Fibroblast of lung (primary cell): ENCODE data around the gene LENG1. TPM values are rescaled to one million over a fixed set of nuclear protein-coding genes. Genes with fewer than 3 reads are reported as not detected.
"Not testable (repeated sequence)": the region's sequence is repeated elsewhere in the genome, so short reads cannot be mapped to it uniquely, and the experiment has no call there.

Source experiments
- DNase-seq, 2 donors: peaks; one replicate each; pipeline versions ENCODE4 v3.0.0 to v3.0.0-alpha.2; 2010; ENCODE audit warnings: low read depth in 2 of 2
- H2AFZ ChIP-seq: 2 replicates; pipeline ENCODE4 v1.5.1; 2012; ENCODE audit warnings: low read length, control low read depth, inconsistent platforms
- H3K27ac ChIP-seq: 2 replicates; pipeline ENCODE4 v1.5.1; 2011; ENCODE audit warnings: low read length, control low read depth; ENCODE audit not compliant: insufficient read depth
- H3K27me3 ChIP-seq: 2 replicates; pipeline ENCODE4 v1.5.1; 2011; ENCODE audit warnings: mild to moderate bottlenecking, low read length; ENCODE audit not compliant: control insufficient read depth, insufficient read depth
- H3K36me3 ChIP-seq: 2 replicates; pipeline ENCODE4 v1.5.1; 2011; ENCODE audit warnings: low read length; ENCODE audit not compliant: control insufficient read depth, insufficient read depth
- H3K4me1 ChIP-seq: 2 replicates; pipeline ENCODE4 v1.5.1; 2011; ENCODE audit warnings: low read length; ENCODE audit not compliant: control insufficient read depth, insufficient read depth; ENCODE audit errors: extremely low read depth
- H3K4me2 ChIP-seq: 2 replicates; pipeline ENCODE4 v1.5.1; 2011; ENCODE audit warnings: low read length, control low read depth; ENCODE audit not compliant: insufficient read depth; ENCODE audit errors: extremely low read depth
- H3K4me3 ChIP-seq, 4 experiments: fragments of 200-600 bp in 1 of 4; sonication (generic) in 1 of 4; replicated peaks in 1 of 4; 2 replicates each; pipeline ENCODE4 v1.5.1; 2011 to 2016; ENCODE audit warnings: low read length in 4 of 4, low read depth in 3 of 4, mild to moderate bottlenecking in 3 of 4, control low read depth in 2 of 4, inconsistent platforms in 1 of 4, mixed read lengths in 1 of 4; ENCODE audit not compliant: insufficient read depth in 1 of 4; ENCODE audit errors: control extremely low read depth in 1 of 4
- H3K79me2 ChIP-seq: 2 replicates; pipeline ENCODE4 v1.5.1; 2012; ENCODE audit warnings: mild to moderate bottlenecking, low read length, inconsistent platforms; ENCODE audit not compliant: control insufficient read depth, insufficient read depth
- H3K9ac ChIP-seq: 2 replicates; pipeline ENCODE4 v1.5.1; 2011; ENCODE audit warnings: mild to moderate bottlenecking, low read length, control low read depth; ENCODE audit not compliant: insufficient read depth
- H3K9me3 ChIP-seq: 2 replicates; pipeline ENCODE4 v1.5.1; 2012; ENCODE audit warnings: low read depth, low read length; ENCODE audit not compliant: control insufficient read depth, insufficient read depth
- H4K20me1 ChIP-seq: 2 replicates; pipeline ENCODE4 v1.5.1; 2011; ENCODE audit warnings: low read length; ENCODE audit not compliant: control insufficient read depth, insufficient read depth; ENCODE audit errors: extremely low read depth
- EZH2 ChIP-seq: IDR thresholded peaks from 2 replicates; pipeline ENCODE4 v1.5.1; 2012; ENCODE audit warnings: low read length, control low read depth, mild to moderate bottlenecking; ENCODE audit errors: missing control alignments
- polyA plus RNA-seq, 2 donors: library from polyadenylated mRNA; depleted of rRNA in 1 of 2; stranded (reverse) in 1 of 2; unstranded in 1 of 2; fragments of >200 nt; gene quantifications; 2 replicates each; pipeline ENCODE4 v1.2.1, GENCODE V29; 2011 to 2012; ENCODE audit warnings: missing spikeins in 1 of 2
- total RNA-seq: library from RNA; depleted of rRNA; stranded (reverse); fragments of >200 nt; gene quantifications from 2 replicates; pipeline ENCODE4 v1.2.1, GENCODE V29; 2014
- TF ChIP-seq, protein P1 (sequence below), 2 donors: IDR thresholded peaks in 1 of 2; conservative IDR thresholded peaks in 1 of 2; 1 replicate in 1 of 2; 2 replicates in 1 of 2; pipeline ENCODE4 v1.5.1; 2011 to 2012; ENCODE audit warnings: low read length in 2 of 2, control low read depth in 1 of 2, inconsistent platforms in 1 of 2, low read depth in 1 of 2, mild to moderate bottlenecking in 1 of 2

Gene LENG1
- total and polyA plus RNA-seq, 2 donors (not counting 1 experiment from before 2014, with no cell fraction given): 3.2 to 7.3 TPM

DNA sequence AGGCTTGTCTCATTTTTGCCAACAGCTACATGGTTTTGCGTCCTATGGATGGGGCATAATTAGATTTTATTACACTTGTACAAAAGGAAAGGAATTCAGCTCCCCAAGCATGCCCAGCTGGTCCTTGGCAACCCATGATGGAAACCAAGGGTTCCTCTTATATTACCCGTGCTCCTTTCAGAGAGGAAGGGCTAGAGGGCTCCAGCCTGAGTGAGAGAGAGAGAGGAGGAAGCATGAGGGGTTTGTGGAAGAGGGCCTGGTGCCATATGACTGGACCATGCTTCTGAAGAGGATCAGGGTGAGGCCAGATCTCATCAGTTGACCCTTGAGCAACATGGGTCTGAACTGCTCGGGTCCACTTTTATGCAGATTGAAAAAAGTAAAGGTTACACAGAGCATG, 37.6 kb upstream of the LENG1 start:
- Histone ChIP-seq H3K27ac (no peak overlapping the region), H3K9ac (no peak overlapping the region), H4K20me1 (no peaks in the 10 kb centered on the region), H3K27me3 (no peaks in the 10 kb centered on the region), H2AFZ (no peak overlapping the region), H3K4me1 (peaks cover 7% of the 10 kb centered on the region), H3K4me2 (no peak overlapping the region), H3K79me2 (peaks cover 22% of the 10 kb centered on the region), H3K36me3 (peaks cover 6% of the 10 kb centered on the region), H3K4me3 (no peak overlapping the region), H3K9me3 (no peaks in the 10 kb centered on the region)
- TF ChIP-seq, protein P1, sequence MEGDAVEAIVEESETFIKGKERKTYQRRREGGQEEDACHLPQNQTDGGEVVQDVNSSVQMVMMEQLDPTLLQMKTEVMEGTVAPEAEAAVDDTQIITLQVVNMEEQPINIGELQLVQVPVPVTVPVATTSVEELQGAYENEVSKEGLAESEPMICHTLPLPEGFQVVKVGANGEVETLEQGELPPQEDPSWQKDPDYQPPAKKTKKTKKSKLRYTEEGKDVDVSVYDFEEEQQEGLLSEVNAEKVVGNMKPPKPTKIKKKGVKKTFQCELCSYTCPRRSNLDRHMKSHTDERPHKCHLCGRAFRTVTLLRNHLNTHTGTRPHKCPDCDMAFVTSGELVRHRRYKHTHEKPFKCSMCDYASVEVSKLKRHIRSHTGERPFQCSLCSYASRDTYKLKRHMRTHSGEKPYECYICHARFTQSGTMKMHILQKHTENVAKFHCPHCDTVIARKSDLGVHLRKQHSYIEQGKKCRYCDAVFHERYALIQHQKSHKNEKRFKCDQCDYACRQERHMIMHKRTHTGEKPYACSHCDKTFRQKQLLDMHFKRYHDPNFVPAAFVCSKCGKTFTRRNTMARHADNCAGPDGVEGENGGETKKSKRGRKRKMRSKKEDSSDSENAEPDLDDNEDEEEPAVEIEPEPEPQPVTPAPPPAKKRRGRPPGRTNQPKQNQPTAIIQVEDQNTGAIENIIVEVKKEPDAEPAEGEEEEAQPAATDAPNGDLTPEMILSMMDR (conservative IDR thresholded peaks at IDR 0.05 in 1 of 2, IDR thresholded peaks at IDR 0.05 in 1 of 2; ENCODE audit: low read depth in 1 of 2, low read length in 2 of 2): no peak
- no peak for TF ChIP-seq EZH2
- DNase-seq: no peak

DNA sequence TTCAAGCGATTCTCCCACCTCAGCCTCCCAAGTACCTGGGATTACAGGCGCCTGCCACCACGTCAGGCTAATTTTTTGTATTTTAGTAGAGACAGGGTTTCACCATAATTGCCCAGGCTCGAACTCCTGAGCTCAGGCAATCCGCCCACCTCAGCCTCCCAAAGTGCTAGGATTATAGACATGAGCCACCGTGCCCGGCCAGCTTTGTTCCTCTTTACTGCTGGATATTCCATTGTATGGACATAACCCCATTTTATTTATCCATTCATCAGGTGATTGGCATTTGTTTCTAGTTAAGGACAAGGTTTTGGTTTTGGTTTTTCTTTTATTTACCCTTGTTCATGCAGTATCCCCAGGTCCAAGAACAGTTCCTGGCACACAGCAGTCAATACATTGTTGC, 37.0 kb upstream of the LENG1 start:
- H3K36me3 ChIP-seq: peaks cover 5% of the 10 kb centered on the region
- no peaks in the 10 kb centered on the region for H3K9me3 ChIP-seq
- no peak for DNase-seq
- H2AFZ ChIP-seq: no peak overlapping the region
- no peak overlapping the region for H3K27ac ChIP-seq
- no peak overlapping the region for H3K4me2 ChIP-seq
- no peak overlapping the region for H3K4me3 ChIP-seq
- H3K4me1 ChIP-seq: peaks cover 11% of the 10 kb centered on the region
- no peaks in the 10 kb centered on the region for H3K27me3 ChIP-seq
- no peaks in the 10 kb centered on the region for H4K20me1 ChIP-seq
- H3K9ac ChIP-seq: no peak overlapping the region
- TF ChIP-seq, protein P1 (conservative IDR thresholded peaks at IDR 0.05 in 1 of 2, IDR thresholded peaks at IDR 0.05 in 1 of 2; ENCODE audit: low read depth in 1 of 2, low read length in 2 of 2): no peak
- no peak for TF ChIP-seq EZH2
- H3K79me2 ChIP-seq: peaks cover 17% of the 10 kb centered on the region

DNA sequence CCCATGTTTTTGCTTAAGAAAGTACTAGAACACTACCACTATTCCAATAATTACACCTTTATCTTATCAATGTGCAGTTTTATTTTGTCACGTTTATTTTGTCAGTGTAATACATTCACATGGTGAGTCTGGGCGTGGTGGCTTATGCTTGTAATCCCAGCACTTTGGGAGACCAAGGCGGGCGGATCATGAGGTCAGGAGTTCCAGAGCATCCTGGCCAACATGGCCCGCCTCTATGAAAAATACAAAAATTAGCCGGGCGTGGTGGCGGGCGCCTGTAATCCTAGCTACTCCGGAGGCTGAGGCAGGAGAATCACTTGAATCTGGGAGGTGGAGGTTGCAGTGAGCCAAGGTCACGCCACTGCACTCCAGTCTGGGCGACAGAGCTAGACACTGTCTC, 34.9 kb upstream of the LENG1 start:
- H4K20me1 ChIP-seq, H3K79me2 ChIP-seq, H3K9me3 ChIP-seq, H3K9ac ChIP-seq, H3K27ac ChIP-seq, H3K27me3 ChIP-seq, H2AFZ ChIP-seq, H3K4me3 ChIP-seq, H3K36me3 ChIP-seq, H3K4me2 ChIP-seq, DNase-seq: not testable (repeated sequence)
- H3K4me1 ChIP-seq: peaks cover 11% of the 10 kb centered on the region
